AG20443 (cell line): ENCODE measurements around the gene PPP3R1.

Experiments
- DNase-seq: peaks from one replicate; pipeline ENCODE4 v3.0.0; 2012; ENCODE audit warnings: low spot score, mixed read lengths

The PPP3R1 gene

DNA sequence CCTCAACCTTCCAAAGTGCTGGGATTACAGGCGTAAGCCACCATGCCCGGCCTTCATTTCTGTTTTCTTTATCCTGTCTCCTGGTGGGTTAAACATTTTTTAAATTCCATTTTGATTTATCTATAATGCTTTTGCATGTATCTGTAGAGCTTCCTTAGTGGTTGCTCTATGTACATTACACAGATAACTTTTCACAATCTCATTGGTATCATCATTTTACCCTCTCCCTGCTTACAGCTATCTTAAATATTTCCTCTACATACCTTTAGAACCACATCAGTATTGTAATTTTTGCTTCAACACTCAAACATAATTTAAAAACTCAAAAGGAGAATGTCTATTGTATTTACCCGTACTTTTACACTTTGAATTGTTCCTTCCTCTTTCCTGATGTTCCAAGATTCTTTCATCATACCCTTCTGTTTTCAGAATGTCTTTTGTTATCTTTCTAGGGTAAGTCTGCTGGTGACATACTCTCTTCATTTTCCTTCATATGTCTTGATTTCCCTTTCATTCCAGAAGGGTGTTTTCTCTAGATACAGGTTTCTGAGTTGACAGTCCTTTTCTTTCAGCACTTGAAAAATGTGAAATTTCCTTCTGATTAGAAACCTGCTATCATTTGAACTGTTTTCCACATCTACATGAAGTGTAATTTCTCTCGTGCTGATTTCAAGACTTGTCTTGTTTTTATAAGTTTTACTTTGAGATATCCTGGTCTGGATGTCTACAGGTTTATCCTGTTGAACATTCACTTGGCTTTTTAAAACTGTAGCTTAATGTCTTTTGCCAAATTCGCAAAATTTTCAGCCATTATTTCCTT is 21.9 kb downstream of the PPP3R1 start:
- no peak for DNase-seq

- no peak for DNase-seq
Observed at GRCh38 chr2:68226794-68227193, 25.5 kb downstream of the PPP3R1 start.

DNA sequence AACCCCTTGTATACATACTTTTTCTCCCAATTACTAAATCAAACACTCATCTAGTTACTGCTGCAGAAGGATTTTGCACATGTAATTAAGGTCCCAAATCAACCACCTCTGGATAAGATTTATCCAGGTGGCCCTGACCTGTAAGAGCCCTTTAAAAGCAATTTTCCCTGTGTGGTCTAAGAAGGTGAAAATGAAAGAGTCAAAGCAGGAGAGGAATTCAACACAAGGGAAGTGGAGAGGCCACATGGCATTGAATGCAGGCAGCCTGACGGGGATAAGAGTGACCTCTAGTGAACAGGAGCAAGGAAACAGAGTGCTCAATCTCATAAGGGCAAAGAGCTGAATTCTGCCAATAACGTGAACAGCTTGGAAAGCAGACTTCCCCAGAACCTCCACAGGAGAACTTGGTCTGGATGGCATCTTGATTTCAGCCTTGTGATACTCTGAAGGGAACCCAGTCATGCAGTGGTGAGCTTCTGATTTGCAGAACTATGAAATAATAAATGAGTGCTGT is 27.2 kb downstream of the PPP3R1 start:
- peak; percentile 27 for DNase-seq

- no peak for DNase-seq
Observed at GRCh38 chr2:68223419-68223818, 28.9 kb downstream of the PPP3R1 start.

GRCh38 chr2:68222287-68222686 is 30.0 kb downstream of the PPP3R1 start:
- no peak for DNase-seq

GRCh38 chr2:68218343-68218901 is 33.9 kb downstream of the PPP3R1 start:
- no peak for DNase-seq

DNA sequence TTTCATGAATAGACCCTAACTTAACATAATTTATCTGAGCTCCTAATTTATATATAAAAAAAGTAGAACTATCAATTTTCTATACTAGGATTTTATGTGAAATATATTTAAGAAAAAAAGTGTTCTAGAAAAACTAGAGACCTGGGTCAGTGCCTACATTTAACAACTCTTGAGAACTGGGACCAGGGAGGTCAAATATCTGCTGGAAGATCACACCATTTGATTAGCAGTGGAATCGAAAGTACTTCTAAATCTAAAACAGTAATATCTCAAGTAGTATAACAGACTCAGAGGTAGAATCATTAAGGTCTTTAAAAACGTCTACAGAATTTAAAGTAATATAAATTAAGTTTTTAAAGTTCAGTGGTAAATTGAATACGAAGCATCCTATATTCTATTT is 34.6 kb downstream of the PPP3R1 start:
- no peak for DNase-seq

GRCh38 chr2:68216454-68217310 is 35.6 kb downstream of the PPP3R1 start:
- no peak for DNase-seq

- DNase-seq = no peak
Observed at GRCh38 chr2:68214381-68214780, 38.0 kb downstream of the PPP3R1 start.

GRCh38 chr2:68206793-68207192 is 45.5 kb downstream of the PPP3R1 start:
- no peak for DNase-seq

- DNase-seq = no peak
Observed at GRCh38 chr2:68203587-68203986, 48.7 kb downstream of the PPP3R1 start.

GRCh38 chr2:68200157-68200787 is 52.1 kb downstream of the PPP3R1 start:
- DNase-seq = no peak

DNA sequence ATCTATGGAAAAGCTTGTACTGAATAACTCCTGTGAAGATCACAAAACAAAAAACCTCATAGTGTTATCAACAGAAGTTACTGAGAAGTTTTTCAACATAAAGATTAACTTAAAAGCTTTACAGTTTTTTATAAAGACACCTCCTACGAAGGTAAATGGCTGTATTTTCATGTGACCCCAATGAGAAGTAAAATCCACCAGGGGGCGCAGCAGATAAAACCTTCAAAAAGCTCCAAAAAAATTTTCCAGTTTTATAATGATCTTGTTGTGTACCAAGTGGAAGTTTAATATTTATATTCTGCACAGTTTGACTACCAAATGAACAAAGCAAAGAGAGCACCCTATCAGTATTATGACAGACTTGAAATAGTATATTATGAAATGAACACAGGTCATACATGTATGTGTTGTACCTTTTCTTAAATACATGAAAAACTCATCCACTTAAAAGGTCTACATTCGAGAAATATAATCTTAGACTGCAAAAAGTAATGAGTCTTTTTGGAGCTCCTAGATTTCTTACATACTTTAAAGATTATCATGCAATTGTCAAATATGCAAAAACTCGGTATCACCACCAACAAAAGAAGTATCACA is 56.1 kb downstream of the PPP3R1 start:
- DNase-seq = no peak

- DNase-seq = no peak
Observed at GRCh38 chr2:68195096-68195495, 57.2 kb downstream of the PPP3R1 start.

- DNase-seq = peak; percentile 48
Observed at GRCh38 chr2:68193787-68194372, 58.5 kb downstream of the PPP3R1 start.

GRCh38 chr2:68193144-68193543 is 59.2 kb downstream of the PPP3R1 start:
- DNase-seq = no peak

- peak; percentile 34 for DNase-seq
Observed at GRCh38 chr2:68190991-68191731, 61.2 kb downstream of the PPP3R1 start.

DNA sequence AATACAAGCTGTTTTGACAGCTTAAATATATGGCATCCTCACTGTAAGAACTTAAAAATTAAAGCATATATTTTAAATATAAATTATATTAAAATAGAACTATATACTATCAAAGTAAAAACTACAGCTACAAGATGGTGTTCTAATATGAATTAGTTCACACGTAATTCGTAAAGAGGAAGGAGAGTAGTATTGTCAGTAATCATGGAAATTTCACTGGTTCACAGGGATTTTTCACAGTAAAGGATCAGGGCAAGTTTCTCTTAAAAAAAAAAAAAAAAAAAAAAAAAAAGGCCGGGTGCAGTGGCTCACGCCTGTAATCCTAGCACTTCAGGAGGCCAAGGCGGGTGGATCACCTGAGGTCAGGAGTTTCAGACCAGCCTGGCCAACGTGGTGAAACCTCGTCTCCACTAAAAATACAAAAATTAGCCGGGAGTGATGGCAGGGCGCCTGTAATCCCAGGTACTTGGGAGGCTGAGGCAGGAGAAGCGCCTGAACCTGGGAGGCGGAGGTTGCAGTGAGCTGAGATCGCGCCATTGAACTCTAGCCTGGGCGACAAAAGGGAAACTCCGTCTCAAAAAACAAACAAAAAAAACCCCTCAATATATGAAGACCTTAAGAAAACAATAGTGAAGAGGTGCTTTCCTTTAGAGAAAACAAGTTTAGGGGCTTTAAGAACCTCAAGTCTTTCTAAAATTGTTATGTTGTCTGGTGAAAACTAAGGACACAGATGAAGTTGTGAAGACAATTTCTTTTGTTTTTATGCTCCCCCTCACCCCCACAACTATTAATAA is 62.1 kb downstream of the PPP3R1 start:
- no peak for DNase-seq

DNA sequence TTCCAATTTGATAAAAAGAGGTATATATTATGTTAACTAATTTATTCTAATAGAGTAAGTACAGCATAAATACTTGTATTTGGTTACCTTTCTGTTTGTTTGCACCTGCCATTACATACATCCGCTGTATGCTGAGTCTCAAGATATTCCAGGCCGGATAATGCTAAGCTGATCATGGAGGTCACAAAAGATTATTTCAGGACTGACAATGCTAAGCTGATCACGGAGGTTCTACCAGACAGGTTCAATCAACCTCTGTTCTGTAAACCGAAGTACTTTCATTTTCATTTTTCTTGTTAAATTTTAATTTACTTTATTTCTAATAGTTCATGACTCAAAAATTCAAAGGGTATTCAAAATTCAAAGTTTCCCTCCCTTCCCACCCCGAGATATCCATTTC is 63.5 kb downstream of the PPP3R1 start:
- DNase-seq = no peak

GRCh38 chr2:68187329-68187728 is 65.0 kb downstream of the PPP3R1 start:
- no peak for DNase-seq
